Endothelial cell of umbilical vein (primary cell): ENCODE data around the gene SGSH.

Experiments
- EZH2 ChIP-seq: IDR thresholded peaks from 2 replicates; pipeline ENCODE4 v1.6.1; 2012; ENCODE audit warnings: borderline replicate concordance, low read depth, mild to moderate bottlenecking, moderate library complexity, low read length, inconsistent platforms; ENCODE audit not compliant: severe bottlenecking
- JUN ChIP-seq: IDR thresholded peaks from 2 replicates; pipeline ENCODE4 v1.6.1; 2011; ENCODE audit warnings: borderline replicate concordance, low read depth; ENCODE audit not compliant: insufficient read length, insufficient read depth
- MYC ChIP-seq: IDR thresholded peaks from one replicate; pipeline ENCODE4 v1.6.1; 2011; ENCODE audit warnings: mild to moderate bottlenecking, low read depth, low read length
- POLR2A ChIP-seq: IDR thresholded peaks from 2 replicates; pipeline ENCODE4 v1.6.1; 2012; ENCODE audit warnings: low read depth, mild to moderate bottlenecking, control low read depth, low read length
- POLR2AphosphoS5 ChIP-seq: IDR thresholded peaks from 2 replicates; pipeline ENCODE4 v1.6.1; 2012; ENCODE audit warnings: low read depth, mild to moderate bottlenecking, control low read depth, low read length, moderate library complexity; ENCODE audit not compliant: insufficient read depth
- TF ChIP-seq, protein P1 (sequence below), 2 donors: IDR thresholded peaks; 1 replicate in 1 of 2; 2 replicates in 1 of 2; pipeline ENCODE4 v1.5.1; 2011; ENCODE audit warnings: low read length in 2 of 2, mild to moderate bottlenecking in 2 of 2, moderate library complexity in 2 of 2, control low read depth in 1 of 2, inconsistent platforms in 1 of 2, low read depth in 1 of 2; ENCODE audit not compliant: insufficient read depth in 1 of 2; ENCODE audit errors: extremely low read depth in 1 of 2
- TF ChIP-seq, protein P2 (sequence below): IDR thresholded peaks from 2 replicates; pipeline ENCODE4 v1.6.1; 2011; ENCODE audit not compliant: insufficient read depth, insufficient read length

DNA sequence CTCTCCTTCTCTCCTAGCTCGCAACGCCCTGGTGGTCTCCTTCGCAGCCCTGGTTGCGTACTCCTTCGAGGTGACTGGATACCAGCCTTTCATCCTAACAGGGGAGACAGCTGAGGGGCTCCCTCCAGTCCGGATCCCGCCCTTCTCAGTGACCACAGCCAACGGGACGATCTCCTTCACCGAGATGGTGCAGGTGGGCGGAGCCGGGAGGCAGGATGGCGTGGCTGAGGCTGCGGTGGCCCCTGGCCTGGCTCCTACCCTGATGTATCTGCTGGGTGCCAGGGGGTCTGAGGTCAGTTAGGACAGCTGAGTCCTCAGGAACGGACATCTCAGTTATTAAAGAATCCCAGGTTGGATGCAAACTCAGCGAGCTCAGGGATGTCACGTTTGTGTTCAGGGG lies 16.8 kb upstream of the SGSH start:
- TF ChIP-seq POLR2AphosphoS5 (no peak), POLR2A (no peak), EZH2 (no peak), MYC (no peak), JUN (no peak)
- TF ChIP-seq, protein P1, sequence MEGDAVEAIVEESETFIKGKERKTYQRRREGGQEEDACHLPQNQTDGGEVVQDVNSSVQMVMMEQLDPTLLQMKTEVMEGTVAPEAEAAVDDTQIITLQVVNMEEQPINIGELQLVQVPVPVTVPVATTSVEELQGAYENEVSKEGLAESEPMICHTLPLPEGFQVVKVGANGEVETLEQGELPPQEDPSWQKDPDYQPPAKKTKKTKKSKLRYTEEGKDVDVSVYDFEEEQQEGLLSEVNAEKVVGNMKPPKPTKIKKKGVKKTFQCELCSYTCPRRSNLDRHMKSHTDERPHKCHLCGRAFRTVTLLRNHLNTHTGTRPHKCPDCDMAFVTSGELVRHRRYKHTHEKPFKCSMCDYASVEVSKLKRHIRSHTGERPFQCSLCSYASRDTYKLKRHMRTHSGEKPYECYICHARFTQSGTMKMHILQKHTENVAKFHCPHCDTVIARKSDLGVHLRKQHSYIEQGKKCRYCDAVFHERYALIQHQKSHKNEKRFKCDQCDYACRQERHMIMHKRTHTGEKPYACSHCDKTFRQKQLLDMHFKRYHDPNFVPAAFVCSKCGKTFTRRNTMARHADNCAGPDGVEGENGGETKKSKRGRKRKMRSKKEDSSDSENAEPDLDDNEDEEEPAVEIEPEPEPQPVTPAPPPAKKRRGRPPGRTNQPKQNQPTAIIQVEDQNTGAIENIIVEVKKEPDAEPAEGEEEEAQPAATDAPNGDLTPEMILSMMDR (IDR thresholded peaks at IDR 0.05; ENCODE audit: extremely low read depth in 1 of 2, insufficient read depth in 1 of 2, low read depth in 1 of 2, low read length in 2 of 2): no peak
- TF ChIP-seq, protein P2, sequence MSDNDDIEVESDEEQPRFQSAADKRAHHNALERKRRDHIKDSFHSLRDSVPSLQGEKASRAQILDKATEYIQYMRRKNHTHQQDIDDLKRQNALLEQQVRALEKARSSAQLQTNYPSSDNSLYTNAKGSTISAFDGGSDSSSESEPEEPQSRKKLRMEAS: no peak
